SH-SY5Y (cell line): ENCODE results near the gene PSME2.

Experiments used
- GATA2 ChIP-seq: IDR thresholded peaks from 2 replicates; pipeline ENCODE4 v1.6.1; 2011; ENCODE audit warnings: mild to moderate bottlenecking, low read depth, low read length
- GATA3 ChIP-seq: IDR thresholded peaks from 2 replicates; pipeline ENCODE4 v1.6.1; 2011; ENCODE audit warnings: low read depth, mild to moderate bottlenecking, low read length, moderate library complexity

GRCh38 chr14:24167469-24168114 lies 21.2 kb upstream of the PSME2 start:
- TF ChIP-seq GATA2: no peak
- no peak for TF ChIP-seq GATA3
